ENCODE data around the gene LGALS1. TPM values are rescaled to one million over a fixed set of nuclear protein-coding genes. Genes with fewer than 3 reads are reported as not detected.

The LGALS1 gene
- total RNA-seq, 2 donors from 2014 or later = 1,470 to 1,957 TPM

GRCh38 chr22:37660709-37661045 is 14.8 kb upstream of the LGALS1 start:
- DNase-seq (ENCODE audit: low spot score) (no peak), ATAC-seq (ENCODE audit: insufficient number of reproducible peaks, low FRiP score, low read depth) (no peak)
- Histone ChIP-seq H3K4me3 (no peak overlapping the region), H3K27ac (peak overlapping the region in 1 of 2 donors; percentile 74), H3K27me3 (replicated peaks; ENCODE audit: insufficient read depth) (no peaks in the 10 kb centered on the region), H3K9me3 (no peaks in the 10 kb centered on the region), H3K36me3 (no peaks in the 10 kb centered on the region), H3K4me1 (ENCODE audit: control insufficient read depth in 1 of 2, low read depth in 2 of 2) (peaks cover 11 to 39% of the 10 kb centered on the region in 2 donors)
- TF ChIP-seq, protein P1, sequence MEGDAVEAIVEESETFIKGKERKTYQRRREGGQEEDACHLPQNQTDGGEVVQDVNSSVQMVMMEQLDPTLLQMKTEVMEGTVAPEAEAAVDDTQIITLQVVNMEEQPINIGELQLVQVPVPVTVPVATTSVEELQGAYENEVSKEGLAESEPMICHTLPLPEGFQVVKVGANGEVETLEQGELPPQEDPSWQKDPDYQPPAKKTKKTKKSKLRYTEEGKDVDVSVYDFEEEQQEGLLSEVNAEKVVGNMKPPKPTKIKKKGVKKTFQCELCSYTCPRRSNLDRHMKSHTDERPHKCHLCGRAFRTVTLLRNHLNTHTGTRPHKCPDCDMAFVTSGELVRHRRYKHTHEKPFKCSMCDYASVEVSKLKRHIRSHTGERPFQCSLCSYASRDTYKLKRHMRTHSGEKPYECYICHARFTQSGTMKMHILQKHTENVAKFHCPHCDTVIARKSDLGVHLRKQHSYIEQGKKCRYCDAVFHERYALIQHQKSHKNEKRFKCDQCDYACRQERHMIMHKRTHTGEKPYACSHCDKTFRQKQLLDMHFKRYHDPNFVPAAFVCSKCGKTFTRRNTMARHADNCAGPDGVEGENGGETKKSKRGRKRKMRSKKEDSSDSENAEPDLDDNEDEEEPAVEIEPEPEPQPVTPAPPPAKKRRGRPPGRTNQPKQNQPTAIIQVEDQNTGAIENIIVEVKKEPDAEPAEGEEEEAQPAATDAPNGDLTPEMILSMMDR (IDR thresholded peaks at IDR 0.05) = no peak

GRCh38 chr22:37661160-37661924 is 14.1 kb upstream of the LGALS1 start:
- Histone ChIP-seq H3K27ac (peak overlapping the region; percentile 52 to 74), H3K4me1 (ENCODE audit: control insufficient read depth in 1 of 2, low read depth in 2 of 2) (peaks cover 11 to 39% of the 10 kb centered on the region in 2 donors), H3K36me3 (no peaks in the 10 kb centered on the region), H3K27me3 (replicated peaks; ENCODE audit: insufficient read depth) (no peaks in the 10 kb centered on the region), H3K9me3 (no peaks in the 10 kb centered on the region), H3K4me3 (no peak overlapping the region)
- DNase-seq (ENCODE audit: low spot score) = no peak
- ATAC-seq (ENCODE audit: insufficient number of reproducible peaks, low FRiP score, low read depth) = no peak
- TF ChIP-seq, protein P1 (IDR thresholded peaks at IDR 0.05) = no peak

DNA sequence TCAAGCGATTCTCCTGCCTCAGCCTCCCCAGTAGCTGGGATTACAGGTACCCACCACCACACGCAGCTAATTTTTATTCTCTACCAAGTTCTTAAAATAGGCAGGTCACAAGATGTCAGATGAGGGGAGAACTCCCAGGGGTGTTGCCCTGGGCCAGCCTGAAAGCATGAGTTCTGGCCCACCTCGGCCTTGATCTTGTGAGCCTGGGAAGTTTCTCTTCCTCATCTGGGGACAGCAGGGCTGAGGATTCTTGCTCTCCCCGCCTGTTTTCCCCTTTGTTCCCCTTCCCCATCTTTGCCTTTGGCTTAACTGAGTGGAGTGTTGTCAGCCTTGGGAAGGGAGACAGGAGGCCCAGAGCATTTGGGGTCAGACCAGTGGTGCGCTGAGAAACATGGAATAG is 13.4 kb upstream of the LGALS1 start:
- ATAC-seq (ENCODE audit: insufficient number of reproducible peaks, low FRiP score, low read depth) (no peak), DNase-seq (ENCODE audit: low spot score) (no peak)
- Histone ChIP-seq H3K4me1 (ENCODE audit: control insufficient read depth in 1 of 2, low read depth in 2 of 2) (peaks cover 11 to 39% of the 10 kb centered on the region in 2 donors), H3K9me3 (no peaks in the 10 kb centered on the region), H3K27ac (peak overlapping the region; percentile 37 to 67), H3K36me3 (no peaks in the 10 kb centered on the region), H3K27me3 (replicated peaks; ENCODE audit: insufficient read depth) (no peaks in the 10 kb centered on the region), H3K4me3 (no peak overlapping the region)
- TF ChIP-seq, protein P1 (IDR thresholded peaks at IDR 0.05) = no peak

DNA sequence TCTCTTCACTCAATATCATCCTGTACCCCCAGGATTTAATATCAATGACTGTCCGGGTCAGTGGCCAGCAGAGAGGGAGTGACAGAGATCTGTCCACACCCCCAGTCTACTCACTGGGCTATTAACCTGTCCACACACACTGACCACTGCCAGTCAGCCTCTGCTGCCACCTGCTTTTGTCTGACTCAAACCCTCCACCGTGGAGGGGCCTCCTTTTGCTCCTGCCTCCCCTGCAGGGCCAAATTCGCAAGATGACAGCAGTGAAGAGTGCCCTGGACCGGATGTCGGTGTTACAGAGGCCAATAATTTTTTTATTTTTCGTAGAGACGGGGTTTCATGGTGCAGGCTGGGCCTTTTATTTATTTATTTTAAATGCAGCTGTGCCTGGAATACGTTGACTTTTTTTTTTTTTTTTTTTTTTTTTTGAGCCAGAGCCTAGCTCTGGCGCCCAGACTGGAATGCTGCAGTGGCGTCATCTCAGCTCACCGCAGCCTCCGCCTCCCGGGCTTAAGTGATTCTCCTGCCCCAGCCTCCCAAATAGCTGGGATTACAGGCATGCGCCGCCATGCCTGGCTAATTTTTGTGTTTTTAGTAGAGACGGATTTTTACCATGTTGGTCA is 11.8 kb upstream of the LGALS1 start:
- TF ChIP-seq, protein P1 (IDR thresholded peaks at IDR 0.05) = no peak
- H3K9me3 ChIP-seq = no peaks in the 10 kb centered on the region
- ATAC-seq (ENCODE audit: insufficient number of reproducible peaks, low FRiP score, low read depth) = no peak
- H3K36me3 ChIP-seq = no peaks in the 10 kb centered on the region
- H3K27me3 ChIP-seq (replicated peaks; ENCODE audit: insufficient read depth) = no peaks in the 10 kb centered on the region
- H3K4me1 ChIP-seq (ENCODE audit: control insufficient read depth in 1 of 2, low read depth in 2 of 2) = peaks cover 7 to 31% of the 10 kb centered on the region in 2 donors
- no peak for DNase-seq (ENCODE audit: low spot score)
- peak overlapping the region in 1 of 2 donors; percentile 63 for H3K27ac ChIP-seq
- H3K4me3 ChIP-seq = no peak overlapping the region

GRCh38 chr22:37664249-37665101 is 11.0 kb upstream of the LGALS1 start:
- Histone ChIP-seq H3K4me1 (ENCODE audit: control insufficient read depth in 1 of 2, low read depth in 2 of 2) (peaks cover 7 to 27% of the 10 kb centered on the region in 2 donors), H3K9me3 (no peaks in the 10 kb centered on the region), H3K27ac (no peak overlapping the region), H3K27me3 (replicated peaks; ENCODE audit: insufficient read depth) (no peaks in the 10 kb centered on the region), H3K4me3 (no peak overlapping the region), H3K36me3 (no peaks in the 10 kb centered on the region)
- no peak for DNase-seq (ENCODE audit: low spot score)
- ATAC-seq (ENCODE audit: insufficient number of reproducible peaks, low FRiP score, low read depth) = no peak
- TF ChIP-seq, protein P1 (IDR thresholded peaks at IDR 0.05) = no peak

Data from thoracic aorta (tissue), 2 donors.